IMR-90 (cell line): ENCODE results near the gene PPARD. TPM values are rescaled to one million over a fixed set of nuclear protein-coding genes. Genes with fewer than 3 reads are reported as not detected.

ENCODE experiments used
- ATAC-seq: fragments of 200-7000 bp; cut with Tn5 transposase; 2 replicates; pipeline ENCODE4 v1.9.1; 2020; ENCODE audit warnings: low read depth, mild to moderate bottlenecking, moderate library complexity
- BruUV-seq: library from RNA; stranded (reverse); fragments of 400-500 nt; replicated peaks from 2 replicates; lab custom pipeline; 2021; lab: Mats Ljungman, UMichigan
- CTCF ChIA-PET: fragments of 300-600 bp; formaldehyde crosslinking; extraction: SDS; loops from one replicate; lab custom pipeline; 2021; ENCODE audit warnings: antibody characterized with exemption; lab: Yijun Ruan, JAX
- POLR2A ChIA-PET: fragments of 300-600 bp; sonication (Branson Sonifier 250); formaldehyde crosslinking; loops from one replicate; lab custom pipeline; 2022; ENCODE audit warnings: antibody characterized with exemption; ENCODE audit not compliant: unreplicated experiment; lab: Charles Lee
- DNase-seq: peaks from one replicate; pipeline ENCODE4 v3.0.0; 2013
- H2AFZ ChIP-seq: replicated peaks from 2 replicates; pipeline ENCODE3; 2013; ENCODE audit warnings: low read length, mild to moderate bottlenecking; ENCODE audit not compliant: poor library complexity
- H2AK5ac ChIP-seq: 2 replicates; pipeline ENCODE4 v1.6.1; 2013; ENCODE audit warnings: low read depth, low read length, inconsistent platforms
- H2AK9ac ChIP-seq: replicated peaks from 2 replicates; pipeline ENCODE3; 2013; ENCODE audit warnings: mild to moderate bottlenecking, low read depth, low read length, moderate library complexity; ENCODE audit not compliant: poor library complexity
- H2BK120ac ChIP-seq: 2 replicates; pipeline ENCODE4 v1.6.1; 2013; ENCODE audit warnings: low read depth, low read length, inconsistent platforms
- H2BK15ac ChIP-seq: 3 replicates; pipeline ENCODE4 v1.6.1; 2013; ENCODE audit warnings: low read depth, low read length, inconsistent platforms
- H2BK20ac ChIP-seq: 2 replicates; pipeline ENCODE4 v1.6.1; 2013; ENCODE audit warnings: low read depth, mild to moderate bottlenecking, inconsistent platforms, low read length, moderate library complexity
- H2BK5ac ChIP-seq: 2 replicates; pipeline ENCODE4 v1.6.1; 2013; ENCODE audit warnings: mild to moderate bottlenecking, low read depth, low read length, inconsistent platforms; ENCODE audit not compliant: poor library complexity, severe bottlenecking
- H3K14ac ChIP-seq: replicated peaks from 2 replicates; pipeline ENCODE4 v1.6.1; 2013; ENCODE audit warnings: low read depth, low read length, inconsistent platforms
- H3K18ac ChIP-seq: 2 replicates; pipeline ENCODE4 v1.6.1; 2013; ENCODE audit warnings: low read depth, low read length, control low read depth
- H3K23ac ChIP-seq: 2 replicates; pipeline ENCODE4 v1.6.1; 2013; ENCODE audit warnings: low read depth, low read length, inconsistent platforms
- H3K27ac ChIP-seq: 2 replicates; pipeline ENCODE4 v1.5.1; 2013; ENCODE audit warnings: mild to moderate bottlenecking, control low read depth, low read length; ENCODE audit not compliant: insufficient read depth
- H3K27me3 ChIP-seq: 2 replicates; pipeline ENCODE4 v1.6.1; 2013; ENCODE audit warnings: low read length; ENCODE audit not compliant: control insufficient read depth, insufficient read depth
- H3K36me3 ChIP-seq: 2 replicates; pipeline ENCODE4 v1.6.1; 2013; ENCODE audit warnings: low read length, mixed read lengths; ENCODE audit not compliant: control insufficient read depth, insufficient read depth
- H3K4ac ChIP-seq: 2 replicates; pipeline ENCODE4 v1.6.1; 2013; ENCODE audit warnings: low read depth, low read length, inconsistent platforms
- H3K4me1 ChIP-seq: 2 replicates; pipeline ENCODE4 v1.6.1; 2013; ENCODE audit warnings: low read length, mixed read lengths; ENCODE audit not compliant: control insufficient read depth, insufficient read depth
- H3K4me2 ChIP-seq: 2 replicates; pipeline ENCODE4 v1.6.1; 2013; ENCODE audit warnings: low read depth, mild to moderate bottlenecking, control low read depth, low read length, moderate library complexity
- H3K4me3 ChIP-seq: 2 replicates; pipeline ENCODE4 v1.5.1; 2013; ENCODE audit warnings: low read depth, mild to moderate bottlenecking, control low read depth, low read length, moderate library complexity; ENCODE audit not compliant: insufficient read depth
- H3K56ac ChIP-seq: 2 replicates; pipeline ENCODE4 v1.6.1; 2013; ENCODE audit warnings: low read length, inconsistent platforms; ENCODE audit not compliant: insufficient read depth; ENCODE audit errors: extremely low read depth
- H3K79me1 ChIP-seq, 2 experiments: 2 replicates each; pipeline ENCODE4 v1.6.1; 2013; ENCODE audit warnings: low read length in 2 of 2, inconsistent platforms in 1 of 2, low read depth in 1 of 2
- H3K9ac ChIP-seq: 2 replicates; pipeline ENCODE4 v1.6.1; 2013; ENCODE audit warnings: low read depth, low read length, control low read depth
- H3K9me1 ChIP-seq: 2 replicates; pipeline ENCODE4 v1.6.1; 2013; ENCODE audit warnings: low read length, inconsistent platforms; ENCODE audit not compliant: insufficient read depth
- H3K9me3 ChIP-seq: 2 replicates; pipeline ENCODE4 v1.6.1; 2013; ENCODE audit warnings: low read length; ENCODE audit not compliant: control insufficient read depth, insufficient read depth
- H4K20me1 ChIP-seq: 2 replicates; pipeline ENCODE4 v1.6.1; 2013; ENCODE audit warnings: low read length, inconsistent platforms; ENCODE audit not compliant: insufficient read depth
- H4K5ac ChIP-seq: 2 replicates; pipeline ENCODE4 v1.6.1; 2013; ENCODE audit warnings: mild to moderate bottlenecking, low read depth, low read length, control low read depth
- H4K8ac ChIP-seq, 2 experiments: 2 replicates each; pipeline ENCODE4 v1.6.1; 2013; ENCODE audit warnings: low read depth in 2 of 2, low read length in 2 of 2, control low read depth in 1 of 2, inconsistent platforms in 1 of 2
- H4K91ac ChIP-seq: 2 replicates; pipeline ENCODE4 v1.6.1; 2013; ENCODE audit warnings: low read depth, low read length, inconsistent platforms; ENCODE audit not compliant: insufficient read depth
- BHLHE40 ChIP-seq: fragments of 150-350 bp; IDR thresholded peaks from 2 replicates; pipeline ENCODE4 v1.6.1; 2016; ENCODE audit warnings: mild to moderate bottlenecking, low read depth, low read length
- CEBPB ChIP-seq: IDR thresholded peaks from 2 replicates; pipeline ENCODE4 v1.6.1; 2012; ENCODE audit warnings: low read depth, low read length, improper control_type of control experiment
- CHD1 ChIP-seq: IDR thresholded peaks from 2 replicates; pipeline ENCODE4 v1.6.1; 2012; ENCODE audit warnings: low read depth, low read length, improper control_type of control experiment
- CTCF ChIP-seq: conservative IDR thresholded peaks from 2 replicates; pipeline ENCODE4 v1.5.1; 2012; ENCODE audit warnings: mild to moderate bottlenecking, low read depth, low read length, improper control_type of control experiment
- ELK1 ChIP-seq: fragments of 150-350 bp; IDR thresholded peaks from 2 replicates; pipeline ENCODE4 v1.6.1; 2016; ENCODE audit warnings: low read depth, mild to moderate bottlenecking, low read length, moderate library complexity, borderline replicate concordance
- FOS ChIP-seq: fragments of 150-350 bp; IDR thresholded peaks from 2 replicates; pipeline ENCODE4 v1.6.1; 2016; ENCODE audit warnings: low read depth, low read length
- MAFK ChIP-seq: IDR thresholded peaks from 2 replicates; pipeline ENCODE4 v1.6.1; 2012; ENCODE audit warnings: low read depth, low read length, improper control_type of control experiment
- MAZ ChIP-seq: IDR thresholded peaks from 2 replicates; pipeline ENCODE4 v1.6.1; 2012; ENCODE audit warnings: low read depth, mild to moderate bottlenecking, low read length, improper control_type of control experiment, moderate library complexity, borderline replicate concordance
- MXI1 ChIP-seq: IDR thresholded peaks from 2 replicates; pipeline ENCODE4 v1.6.1; 2012; ENCODE audit warnings: low read depth, mild to moderate bottlenecking, low read length, moderate library complexity, borderline replicate concordance
- NFE2L2 ChIP-seq: fragments of 150-350 bp; IDR thresholded peaks from 2 replicates; pipeline ENCODE4 v1.6.1; 2016; ENCODE audit warnings: low read depth, mild to moderate bottlenecking, low read length
- POLR2A ChIP-seq: IDR thresholded peaks from 2 replicates; pipeline ENCODE4 v1.6.1; 2012; ENCODE audit warnings: mild to moderate bottlenecking, low read depth, low read length
- RAD21 ChIP-seq: IDR thresholded peaks from 2 replicates; pipeline ENCODE4 v1.6.1; 2012; ENCODE audit warnings: low read length, improper control_type of control experiment
- RCOR1 ChIP-seq: IDR thresholded peaks from 2 replicates; pipeline ENCODE4 v1.6.1; 2012; ENCODE audit warnings: mild to moderate bottlenecking, low read length, improper control_type of control experiment; ENCODE audit not compliant: insufficient replicate concordance
- RFX5 ChIP-seq: IDR thresholded peaks from 2 replicates; pipeline ENCODE4 v1.8.0; 2012; ENCODE audit warnings: low read depth, mild to moderate bottlenecking, low read length, moderate library complexity
- SMC3 ChIP-seq: fragments of 150-350 bp; IDR thresholded peaks from 2 replicates; pipeline ENCODE4 v1.6.1; 2016; ENCODE audit warnings: low read depth, mild to moderate bottlenecking, antibody characterized with exemption, low read length, moderate library complexity
- USF2 ChIP-seq: fragments of 150-350 bp; IDR thresholded peaks from 2 replicates; pipeline ENCODE4 v1.6.1; 2017; ENCODE audit warnings: mild to moderate bottlenecking, antibody characterized with exemption, low read length, low read depth
- WGBS, 2 experiments: methylation state at CpG; one replicate each; pipeline versions ENCODE4 v1.1.5 to v1.1.7; 2013; ENCODE audit warnings: missing lambda C conversion rate in 2 of 2; ENCODE audit not compliant: insufficient read length in 1 of 2; ENCODE audit errors: extremely low coverage in 2 of 2; 5-methylcytosine and 5-hydroxymethylcytosine counted together
- dilution Hi-C: fragments of 300-500 bp; cut with HindIII; formaldehyde crosslinking; loops from one replicate; pipeline ENCODE4 v1.14.3; 2018; ENCODE audit warnings: low sequenced_read_pairs; ENCODE audit not compliant: unreplicated experiment
- in situ Hi-C: fragments of 300-500 bp; cut with MboI; formaldehyde crosslinking; loops from 3 replicates; pipeline ENCODE4 v1.14.3; 2019; ENCODE audit warnings: low sequenced_read_pairs, inconsistent platforms, mixed read lengths
- intact Hi-C: fragments of 100-400 bp; cut with micrococcal nuclease; formaldehyde crosslinking; loops from 2 replicates; pipeline ENCODE4 v1.10.0; 2022
- polyA plus RNA-seq, 3 experiments: library from polyadenylated mRNA; depleted of rRNA; stranded (reverse); fragments of >200 nt; gene quantifications; 2 replicates each; pipeline ENCODE4 v1.2.3, GENCODE V29; 2012; ENCODE audit warnings: low replicate concordance in 1 of 3
- total RNA-seq: library from RNA; depleted of rRNA; stranded (reverse); fragments of >200 nt; gene quantifications from 2 replicates; pipeline ENCODE4 v1.2.3, GENCODE V29; 2012

The PPARD gene
- total and polyA plus RNA-seq, 2 of the 4 experiments (the other 2 are of a cell fraction) = 10.4 to 69.0 TPM

GRCh38 chr6:35363293-35363750 is 21.0 kb downstream of the PPARD start:
- dilution Hi-C loops = no loop called here
- Histone ChIP-seq H2AK9ac (peak overlapping the region; percentile 70), H3K4ac (no peak overlapping the region), H2BK120ac (no peak overlapping the region), H3K79me1 (peaks cover 56 to 86% of the 10 kb centered on the region in 2 experiments), H3K27me3 (no peaks in the 10 kb centered on the region), H4K20me1 (peaks cover 46% of the 10 kb centered on the region), H2BK5ac (peak overlapping the region; percentile 29), H3K14ac (0 out of 2 replicates have a peak overlapping the region, but pooled peaks have one; percentile 39), H4K5ac (no peak overlapping the region), H3K4me3 (no peak overlapping the region), H3K4me1 (peaks cover 38% of the 10 kb centered on the region), H3K23ac (peak overlapping the region; percentile 39; the same call in 1 of the 2 replicates), H2AK5ac (peak overlapping the region; percentile 29), H3K56ac (no peak overlapping the region), H2AFZ (no peak overlapping the region), H3K9ac (no peak overlapping the region), H2BK20ac (no peak overlapping the region), H2BK15ac (no peak overlapping the region), H4K8ac (peak overlapping the region in 1 of 2 experiments; percentile 40; a peak in 1 of 4 replicates), H4K91ac (no peak overlapping the region), H3K18ac (no peak overlapping the region), H3K9me3 (no peaks in the 10 kb centered on the region), H3K36me3 (peaks cover 14% of the 10 kb centered on the region), H3K27ac (no peak overlapping the region), H3K4me2 (no peak overlapping the region), H3K9me1 (peaks cover 44% of the 10 kb centered on the region)
- ChIA-PET CTCF (interaction anchor here (0.6 to 0.9 kb wide), 2 partner anchors 27 to 86 kb away, joined by 3 read pairs; no protein-coding TSS in a partner anchor), POLR2A (no interaction called here)
- ATAC-seq (no peak), DNase-seq (peak; percentile 39)
- BruUV-seq = no TSS peak
- intact Hi-C loops = no loop called here
- 88% methylated on average over 6 of the region's 10 CpGs; no CpG with 5 or more reads in 1 of the 2 experiments for WGBS, 2 experiments
- TF ChIP-seq RAD21 (no peak), NFE2L2 (no peak), SMC3 (no peak), ELK1 (no peak), CTCF (no peak), RCOR1 (no peak), FOS (no peak), CEBPB (no peak), USF2 (no peak), CHD1 (no peak), MAZ (no peak), MXI1 (no peak), BHLHE40 (no peak), POLR2A (no peak), RFX5 (no peak), MAFK (no peak)
- in situ Hi-C loops = no loop called here
